ENCODE data around the gene BCDIN3D. TPM values are rescaled to one million over a fixed set of nuclear protein-coding genes. Genes with fewer than 3 reads are reported as not detected.

BCDIN3D gene
- total and polyA plus RNA-seq, 2 of the 8 experiments (the other 6 are each of a cell fraction or from before 2014, with no cell fraction given): 1.6 to 2.4 TPM

GRCh38 chr12:49806321-49806813, 36.5 kb downstream of the BCDIN3D start (continued):
- TF ChIP-seq BRCA1 (IDR thresholded peaks at IDR 0.05; ENCODE audit: low read depth, low read length): no peak
- no peak for TF ChIP-seq BCL11A (IDR thresholded peaks at IDR 0.05; ENCODE audit: low read depth in 2 of 2, low read length in 2 of 2)
- TF ChIP-seq CHD1 (IDR thresholded peaks at IDR 0.05; ENCODE audit: low read depth, low read length): no peak
- TF ChIP-seq TEAD4 (IDR thresholded peaks at IDR 0.05; ENCODE audit: low read depth, low read length): no peak
- TF ChIP-seq CBX8 (IDR thresholded peaks at IDR 0.05; ENCODE audit: borderline replicate concordance, low read depth, low read length): no peak
- TF ChIP-seq SP2 (IDR thresholded peaks at IDR 0.05; ENCODE audit: low read length): no peak

Measured in H1 (cell line).